ENCODE measurements around the gene GPR35.

DNA sequence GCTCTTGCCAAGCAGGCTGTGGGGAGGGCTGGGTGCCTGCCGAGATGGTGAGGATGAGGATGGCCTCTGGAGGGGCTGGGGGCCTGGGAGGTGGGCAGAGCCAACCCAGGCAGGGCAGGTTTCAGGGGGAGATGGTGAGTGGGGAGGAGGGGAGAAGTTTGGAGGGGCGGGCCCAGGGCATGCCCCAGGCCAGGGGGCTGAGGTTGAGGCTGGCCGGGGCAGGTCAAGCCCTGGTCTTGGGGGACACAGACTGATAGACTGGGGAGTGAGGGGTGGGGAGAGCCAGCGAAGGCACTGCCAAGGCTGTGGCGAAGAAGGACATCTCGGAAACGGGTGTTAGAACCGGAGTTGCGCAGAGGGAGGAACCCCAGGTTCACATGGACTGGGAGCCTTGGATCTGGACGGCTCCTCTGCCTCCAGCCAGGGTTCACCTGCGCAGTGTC is 26.1 kb upstream of the GPR35 start:
- TF ChIP-seq, protein P1, sequence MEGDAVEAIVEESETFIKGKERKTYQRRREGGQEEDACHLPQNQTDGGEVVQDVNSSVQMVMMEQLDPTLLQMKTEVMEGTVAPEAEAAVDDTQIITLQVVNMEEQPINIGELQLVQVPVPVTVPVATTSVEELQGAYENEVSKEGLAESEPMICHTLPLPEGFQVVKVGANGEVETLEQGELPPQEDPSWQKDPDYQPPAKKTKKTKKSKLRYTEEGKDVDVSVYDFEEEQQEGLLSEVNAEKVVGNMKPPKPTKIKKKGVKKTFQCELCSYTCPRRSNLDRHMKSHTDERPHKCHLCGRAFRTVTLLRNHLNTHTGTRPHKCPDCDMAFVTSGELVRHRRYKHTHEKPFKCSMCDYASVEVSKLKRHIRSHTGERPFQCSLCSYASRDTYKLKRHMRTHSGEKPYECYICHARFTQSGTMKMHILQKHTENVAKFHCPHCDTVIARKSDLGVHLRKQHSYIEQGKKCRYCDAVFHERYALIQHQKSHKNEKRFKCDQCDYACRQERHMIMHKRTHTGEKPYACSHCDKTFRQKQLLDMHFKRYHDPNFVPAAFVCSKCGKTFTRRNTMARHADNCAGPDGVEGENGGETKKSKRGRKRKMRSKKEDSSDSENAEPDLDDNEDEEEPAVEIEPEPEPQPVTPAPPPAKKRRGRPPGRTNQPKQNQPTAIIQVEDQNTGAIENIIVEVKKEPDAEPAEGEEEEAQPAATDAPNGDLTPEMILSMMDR (conservative IDR thresholded peaks at IDR 0.05; ENCODE audit: low read depth, low read length): no peak
- no peak for TF ChIP-seq EZH2 (IDR thresholded peaks at IDR 0.05; ENCODE audit: borderline replicate concordance, low read depth, low read length, poor library complexity, severe bottlenecking)
